Vagina (tissue), 2 donors: Measurements from ENCODE around the gene ITIH1. TPM values are rescaled to one million over a fixed set of nuclear protein-coding genes. Genes with fewer than 3 reads are reported as not detected.

Experiments used
- DNase-seq, 2 donors: peaks; one replicate each; pipeline ENCODE4 v3.0.0-alpha.2; 2017; ENCODE audit errors: extremely low spot score in 2 of 2
- H3K27ac ChIP-seq: fragments of 200-600 bp; sonication (generic); one replicate; pipeline ENCODE4 v1.5.1; 2019
- H3K27me3 ChIP-seq: fragments of 200-600 bp; sonication (generic); one replicate; pipeline ENCODE4 v1.5.1; 2019
- H3K36me3 ChIP-seq, 2 donors: fragments of 200-600 bp; sonication (generic); one replicate each; pipeline ENCODE4 v1.5.1; 2017 to 2019
- H3K4me1 ChIP-seq: fragments of 200-600 bp; sonication (generic); one replicate; pipeline ENCODE4 v1.5.1; 2019
- H3K4me3 ChIP-seq, 2 donors: fragments of 200-600 bp; sonication (generic); 1 replicate in 1 of 2; 2 replicates in 1 of 2; pipeline ENCODE4 v1.5.1; 2016 to 2019
- H3K9me3 ChIP-seq: fragments of 200-600 bp; sonication (generic); one replicate; pipeline ENCODE4 v1.5.1; 2019
- CTCF ChIP-seq, 3 experiments: fragments of 450-650 bp in 2 of 3; fragments of 200-600 bp in 1 of 3; sonication (generic) in 1 of 3; IDR thresholded peaks; one replicate each; pipeline ENCODE4 v1.5.1; 2017 to 2019; ENCODE audit warnings: antibody characterized with exemption in 3 of 3, mild to moderate bottlenecking in 2 of 3, moderate library complexity in 2 of 3
- POLR2A ChIP-seq, 2 donors: fragments of 450-650 bp; IDR thresholded peaks; one replicate each; pipeline ENCODE4 v1.6.1; 2017; ENCODE audit warnings: antibody characterized with exemption in 2 of 2, mild to moderate bottlenecking in 2 of 2, moderate library complexity in 2 of 2
- POLR2AphosphoS5 ChIP-seq, 2 donors: sonication (generic); formaldehyde crosslinking; IDR thresholded peaks; one replicate each; pipeline ENCODE4 v1.9.0; 2017; ENCODE audit warnings: antibody characterized with exemption in 2 of 2, mild to moderate bottlenecking in 2 of 2, low read depth in 1 of 2; ENCODE audit not compliant: insufficient read depth in 1 of 2
- intact Hi-C: fragments of 100-400 bp; cut with DNase I; formaldehyde crosslinking; loops from one replicate; pipeline ENCODE4 v1.15.1; 2023
- total RNA-seq: library from RNA; depleted of rRNA; stranded (reverse); fragments of >200 nt; gene quantifications from one replicate; pipeline ENCODE4 v1.2.3, GENCODE V29; 2016

The ITIH1 gene
- total RNA-seq, 1 donor from 2014 or later, result 0.98 TPM

GRCh38 chr3:52836986-52837385 is 59.6 kb downstream of the ITIH1 start:
- peaks cover 0 to 12% of the 10 kb centered on the region in 2 donors for H3K36me3 ChIP-seq
- no peaks in the 10 kb centered on the region for H3K27me3 ChIP-seq
- no peak overlapping the region for H3K4me3 ChIP-seq
- H3K9me3 ChIP-seq, result no peaks in the 10 kb centered on the region
- intact Hi-C loops, result no loop called here
- H3K4me1 ChIP-seq, result peaks cover 12% of the 10 kb centered on the region
- no peak overlapping the region for H3K27ac ChIP-seq
- TF ChIP-seq POLR2A (IDR thresholded peaks at IDR 0.05) (no peak), CTCF (IDR thresholded peaks at IDR 0.05) (no peak), POLR2AphosphoS5 (IDR thresholded peaks at IDR 0.05; ENCODE audit: insufficient read depth in 1 of 2, low read depth in 1 of 2) (no peak)
- no peak for DNase-seq

GRCh38 chr3:52838561-52839267 is 61.3 kb downstream of the ITIH1 start:
- TF ChIP-seq POLR2AphosphoS5 (IDR thresholded peaks at IDR 0.05; ENCODE audit: insufficient read depth in 1 of 2, low read depth in 1 of 2) (no peak), CTCF (IDR thresholded peaks at IDR 0.05) (no peak), POLR2A (IDR thresholded peaks at IDR 0.05) (no peak)
- H3K36me3 ChIP-seq, result peaks cover 0 to 17% of the 10 kb centered on the region in 2 donors
- DNase-seq, result no peak
- intact Hi-C loops, result no loop called here
- H3K9me3 ChIP-seq, result no peaks in the 10 kb centered on the region
- no peaks in the 10 kb centered on the region for H3K27me3 ChIP-seq
- no peak overlapping the region for H3K4me3 ChIP-seq
- H3K27ac ChIP-seq, result no peak overlapping the region
- H3K4me1 ChIP-seq, result peaks cover 22% of the 10 kb centered on the region

- Histone ChIP-seq H3K4me1 (peaks cover 27% of the 10 kb centered on the region), H3K36me3 (peaks cover 0 to 17% of the 10 kb centered on the region in 2 donors), H3K27ac (no peak overlapping the region), H3K27me3 (no peaks in the 10 kb centered on the region), H3K4me3 (no peak overlapping the region), H3K9me3 (no peaks in the 10 kb centered on the region)
- DNase-seq, result no peak
- intact Hi-C loops, result no loop called here
- TF ChIP-seq CTCF (IDR thresholded peaks at IDR 0.05) (no peak), POLR2AphosphoS5 (IDR thresholded peaks at IDR 0.05; ENCODE audit: insufficient read depth in 1 of 2, low read depth in 1 of 2) (no peak), POLR2A (IDR thresholded peaks at IDR 0.05) (no peak)
These were observed 61.8 kb downstream of the ITIH1 start for GRCh38 chr3:52839268-52839575.

- no peak overlapping the region for H3K4me3 ChIP-seq
- no peaks in the 10 kb centered on the region for H3K9me3 ChIP-seq
- H3K27me3 ChIP-seq, result no peaks in the 10 kb centered on the region
- no peak overlapping the region for H3K27ac ChIP-seq
- intact Hi-C loops, result no loop called here
- H3K36me3 ChIP-seq, result peaks cover 0 to 17% of the 10 kb centered on the region in 2 donors
- TF ChIP-seq CTCF (IDR thresholded peaks at IDR 0.05) (no peak), POLR2A (IDR thresholded peaks at IDR 0.05) (no peak), POLR2AphosphoS5 (IDR thresholded peaks at IDR 0.05; ENCODE audit: insufficient read depth in 1 of 2, low read depth in 1 of 2) (no peak)
- DNase-seq, result no peak
- H3K4me1 ChIP-seq, result peaks cover 33% of the 10 kb centered on the region
These were observed 62.6 kb downstream of the ITIH1 start for GRCh38 chr3:52839892-52840545.
